ENCODE data around the gene LNPEP.

GRCh38 chr5:96969366-96969765, 33.5 kb downstream of the LNPEP start:
- no peak for TF ChIP-seq CTCF (IDR thresholded peaks at IDR 0.05)
- no peak for TF ChIP-seq POLR2A (IDR thresholded peaks at IDR 0.05)
- TF ChIP-seq POLR2AphosphoS5 (IDR thresholded peaks at IDR 0.05; ENCODE audit: insufficient read depth in 1 of 2, low read depth in 1 of 2), result no peak

All from vagina (tissue), 2 donors.